OCI-LY1 (cell line): ENCODE measurements around the gene IFNA8.

Experiments
- H2AFZ ChIP-seq: fragments of 200-600 bp; sonication (generic), shearing (Covaris generic); 2 replicates; pipeline ENCODE4 v1.6.0; 2014; ENCODE audit warnings: antibody characterized with exemption, mild to moderate bottlenecking, low read length
- H3F3A ChIP-seq: fragments of 200-600 bp; sonication (generic), shearing (Covaris generic); 2 replicates; pipeline ENCODE4 v1.6.0; 2014; ENCODE audit warnings: mild to moderate bottlenecking, antibody characterized with exemption, low read length, moderate library complexity; ENCODE audit not compliant: insufficient read depth
- H3K27ac ChIP-seq: fragments of 200-600 bp; sonication (generic); 2 replicates; pipeline ENCODE4 v1.5.1; 2014; ENCODE audit warnings: low read length, mixed run types, mild to moderate bottlenecking, low read depth; ENCODE audit not compliant: poor library complexity, severe bottlenecking
- H3K27me3 ChIP-seq: fragments of 200-600 bp; sonication (generic); 2 replicates; pipeline ENCODE4 v1.6.0; 2014; ENCODE audit warnings: antibody characterized with exemption, mild to moderate bottlenecking, low read length, moderate library complexity; ENCODE audit not compliant: insufficient read depth
- H3K36me3 ChIP-seq: fragments of 200-600 bp; sonication (generic); 2 replicates; pipeline ENCODE4 v1.6.1; 2014; ENCODE audit warnings: mild to moderate bottlenecking, antibody characterized with exemption, low read length, moderate library complexity, mixed read lengths; ENCODE audit not compliant: insufficient read depth
- H3K4me1 ChIP-seq: fragments of 200-600 bp; sonication (generic); 2 replicates; pipeline ENCODE4 v1.5.1; 2014; ENCODE audit warnings: mild to moderate bottlenecking, low read length, moderate library complexity; ENCODE audit not compliant: insufficient read depth, severe bottlenecking
- H3K4me2 ChIP-seq: fragments of 200-600 bp; sonication (generic), shearing (Covaris generic); 2 replicates; pipeline ENCODE4 v1.6.1; 2014; ENCODE audit warnings: low read length
- H3K4me3 ChIP-seq: fragments of 200-600 bp; sonication (generic); 2 replicates; pipeline ENCODE4 v1.5.1; 2014; ENCODE audit warnings: low read length, low read depth, mild to moderate bottlenecking, mixed read lengths; ENCODE audit not compliant: poor library complexity, severe bottlenecking
- H3K79me2 ChIP-seq: fragments of 200-600 bp; shearing (Covaris generic); 2 replicates; pipeline ENCODE4 v1.6.1; 2016; ENCODE audit warnings: mixed run types, low read length, mixed read lengths; ENCODE audit not compliant: insufficient read depth
- H3K9ac ChIP-seq: fragments of 200-600 bp; sonication (generic), shearing (Covaris generic); 2 replicates; pipeline ENCODE4 v1.6.1; 2014; ENCODE audit warnings: mild to moderate bottlenecking, low read length, mixed read lengths
- H3K9me2 ChIP-seq: fragments of 200-600 bp; sonication (generic), shearing (Covaris generic); 2 replicates; pipeline ENCODE4 v1.6.1; 2014; ENCODE audit warnings: low read depth, mild to moderate bottlenecking, low read length, mixed read lengths
- H3K9me3 ChIP-seq: fragments of 200-600 bp; shearing (Covaris generic); 2 replicates; pipeline ENCODE4 v1.6.1; 2014; ENCODE audit warnings: low read length, mixed read lengths
- H4K20me1 ChIP-seq: fragments of 200-600 bp; sonication (generic), shearing (Covaris generic); 2 replicates; pipeline ENCODE4 v1.6.0; 2016; ENCODE audit warnings: mild to moderate bottlenecking, low read length; ENCODE audit not compliant: insufficient read depth
- EZH2 ChIP-seq: fragments of 200-600 bp; sonication (generic), shearing (Covaris generic); IDR thresholded peaks from 2 replicates; pipeline ENCODE4 v1.8.0; 2017; ENCODE audit warnings: borderline replicate concordance, mixed run types, mild to moderate bottlenecking, antibody characterized with exemption, low read length, moderate library complexity, mixed read lengths
- TF ChIP-seq, protein P1 (sequence below): fragments of 200-600 bp; sonication (generic), shearing (Covaris generic); IDR thresholded peaks from 2 replicates; pipeline ENCODE4 v1.5.1; 2017; ENCODE audit warnings: mild to moderate bottlenecking, antibody characterized with exemption, low read length, moderate library complexity, mixed read lengths

IFNA8 gene

GRCh38 chr9:21399956-21400355 is 9.0 kb upstream of the IFNA8 start:
- no peak overlapping the region for H3K27ac ChIP-seq
- no peak overlapping the region for H3K4me2 ChIP-seq
- H3K9me3 ChIP-seq, result no peaks in the 10 kb centered on the region

DNA sequence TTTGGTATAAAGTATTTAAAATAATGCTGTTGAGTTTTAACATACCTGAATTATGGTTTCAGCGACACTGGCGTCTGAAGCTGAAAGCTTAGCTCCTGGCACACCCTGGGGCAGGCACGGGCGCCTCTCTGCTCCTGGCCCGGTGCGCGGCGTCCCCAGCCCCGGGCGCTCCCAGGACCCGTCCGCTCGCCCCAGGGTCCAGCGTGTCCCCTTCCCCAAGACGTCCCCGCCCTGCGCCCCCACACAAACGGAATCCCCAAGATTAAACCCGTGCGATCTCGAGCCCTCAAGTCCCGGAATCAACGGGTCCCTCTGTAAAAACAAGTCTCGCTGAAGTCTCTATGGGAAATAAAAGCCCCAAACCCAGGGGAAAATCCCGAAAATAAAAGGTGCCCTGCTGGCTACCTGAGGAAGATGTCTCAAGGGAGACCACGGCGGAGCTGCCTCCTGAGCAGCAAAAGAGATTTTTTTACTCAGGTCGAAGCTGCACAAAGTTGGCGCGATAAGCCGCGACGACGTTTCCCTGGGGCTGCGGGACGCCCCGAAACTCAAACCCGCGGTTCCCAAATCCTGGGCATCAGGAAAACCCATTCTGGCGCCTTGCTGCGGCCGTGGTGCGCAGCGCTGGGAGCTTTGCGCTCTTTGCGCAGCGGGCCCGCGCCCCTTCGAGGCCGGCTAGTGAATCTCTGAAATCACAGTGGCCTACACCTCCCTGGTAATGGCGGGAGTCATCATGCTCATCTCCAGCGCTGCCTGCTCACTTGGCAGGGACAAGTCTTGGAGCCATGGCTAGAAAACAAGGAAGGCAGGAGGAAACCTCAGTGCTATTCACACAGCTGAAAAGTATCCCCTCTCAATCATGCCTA is 6.3 kb upstream of the IFNA8 start:
- no peak for TF ChIP-seq EZH2
- TF ChIP-seq, protein P1, sequence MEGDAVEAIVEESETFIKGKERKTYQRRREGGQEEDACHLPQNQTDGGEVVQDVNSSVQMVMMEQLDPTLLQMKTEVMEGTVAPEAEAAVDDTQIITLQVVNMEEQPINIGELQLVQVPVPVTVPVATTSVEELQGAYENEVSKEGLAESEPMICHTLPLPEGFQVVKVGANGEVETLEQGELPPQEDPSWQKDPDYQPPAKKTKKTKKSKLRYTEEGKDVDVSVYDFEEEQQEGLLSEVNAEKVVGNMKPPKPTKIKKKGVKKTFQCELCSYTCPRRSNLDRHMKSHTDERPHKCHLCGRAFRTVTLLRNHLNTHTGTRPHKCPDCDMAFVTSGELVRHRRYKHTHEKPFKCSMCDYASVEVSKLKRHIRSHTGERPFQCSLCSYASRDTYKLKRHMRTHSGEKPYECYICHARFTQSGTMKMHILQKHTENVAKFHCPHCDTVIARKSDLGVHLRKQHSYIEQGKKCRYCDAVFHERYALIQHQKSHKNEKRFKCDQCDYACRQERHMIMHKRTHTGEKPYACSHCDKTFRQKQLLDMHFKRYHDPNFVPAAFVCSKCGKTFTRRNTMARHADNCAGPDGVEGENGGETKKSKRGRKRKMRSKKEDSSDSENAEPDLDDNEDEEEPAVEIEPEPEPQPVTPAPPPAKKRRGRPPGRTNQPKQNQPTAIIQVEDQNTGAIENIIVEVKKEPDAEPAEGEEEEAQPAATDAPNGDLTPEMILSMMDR, result no peak
- Histone ChIP-seq H3F3A (no peaks in the 10 kb centered on the region), H3K9me2 (no peaks in the 10 kb centered on the region), H3K4me2 (no peak overlapping the region), H4K20me1 (no peaks in the 10 kb centered on the region), H2AFZ (no peak overlapping the region), H3K36me3 (no peaks in the 10 kb centered on the region), H3K4me3 (no peak overlapping the region), H3K4me1 (no peaks in the 10 kb centered on the region), H3K79me2 (no peaks in the 10 kb centered on the region), H3K9ac (no peak overlapping the region), H3K27me3 (no peaks in the 10 kb centered on the region), H3K9me3 (no peaks in the 10 kb centered on the region), H3K27ac (no peak overlapping the region)

More at GRCh38 chr9:21399956-21400355, 9.0 kb upstream of the IFNA8 start:
- H3K9ac ChIP-seq, result no peak overlapping the region
- no peaks in the 10 kb centered on the region for H3K9me2 ChIP-seq
- no peaks in the 10 kb centered on the region for H3K27me3 ChIP-seq
- H3F3A ChIP-seq, result no peaks in the 10 kb centered on the region
- no peaks in the 10 kb centered on the region for H3K4me1 ChIP-seq
- H3K79me2 ChIP-seq, result no peaks in the 10 kb centered on the region
- no peak overlapping the region for H2AFZ ChIP-seq
- H4K20me1 ChIP-seq, result no peaks in the 10 kb centered on the region
- TF ChIP-seq, protein P1, result no peak
- TF ChIP-seq EZH2, result no peak
- H3K36me3 ChIP-seq, result no peaks in the 10 kb centered on the region
- H3K4me3 ChIP-seq, result no peak overlapping the region

DNA sequence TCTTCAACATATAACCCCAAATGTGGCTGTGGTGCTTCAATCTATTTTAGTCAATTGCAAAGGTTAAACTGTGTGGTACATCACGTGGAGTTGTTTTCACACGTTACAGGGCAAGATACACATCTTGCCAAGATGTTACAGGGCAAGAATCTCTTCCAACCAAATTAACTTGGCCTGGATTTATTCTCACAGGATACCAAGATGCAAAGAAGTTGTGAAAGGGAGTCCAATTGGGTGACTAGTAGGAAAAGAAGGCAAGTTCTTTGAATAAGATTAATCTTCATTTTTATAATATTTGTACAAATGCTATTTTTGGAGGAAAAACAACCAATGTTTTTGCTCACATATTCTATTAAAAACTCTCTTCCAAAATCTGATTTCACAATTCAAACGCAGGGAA is 4.8 kb upstream of the IFNA8 start:
- no peak overlapping the region for H3K4me2 ChIP-seq
- no peak overlapping the region for H3K27ac ChIP-seq
- H3K9ac ChIP-seq, result no peak overlapping the region
- no peaks in the 10 kb centered on the region for H3K27me3 ChIP-seq
- H3K9me2 ChIP-seq, result no peaks in the 10 kb centered on the region
- H3K9me3 ChIP-seq, result no peaks in the 10 kb centered on the region
- H3K79me2 ChIP-seq, result no peaks in the 10 kb centered on the region
- no peak overlapping the region for H2AFZ ChIP-seq
- no peaks in the 10 kb centered on the region for H3F3A ChIP-seq
- no peaks in the 10 kb centered on the region for H3K36me3 ChIP-seq
- no peaks in the 10 kb centered on the region for H3K4me1 ChIP-seq
- TF ChIP-seq EZH2, result no peak
- TF ChIP-seq, protein P1, result no peak
- no peak overlapping the region for H3K4me3 ChIP-seq
- H4K20me1 ChIP-seq, result no peaks in the 10 kb centered on the region
